Measurements from ENCODE around the gene KRCC1.
"Not testable (repeated sequence)": the region's sequence is repeated elsewhere in the genome, so short reads cannot be mapped to it uniquely, and the experiment has no call there.

KRCC1 gene

GRCh38 chr2:88000474-88000873 is 55.1 kb downstream of the KRCC1 start:
- DNase-seq (ENCODE audit: low spot score) = not testable (repeated sequence)

GRCh38 chr2:87996570-87996969 is 59.0 kb downstream of the KRCC1 start:
- DNase-seq (ENCODE audit: low spot score) = no peak

GRCh38 chr2:87995756-87996155 is 59.8 kb downstream of the KRCC1 start:
- no peak for DNase-seq (ENCODE audit: low spot score)

GRCh38 chr2:87994304-87994850 is 61.2 kb downstream of the KRCC1 start:
- not testable (repeated sequence) for DNase-seq (ENCODE audit: low spot score)

GRCh38 chr2:87992569-87992968 is 63.0 kb downstream of the KRCC1 start:
- not testable (repeated sequence) for DNase-seq (ENCODE audit: low spot score)

GRCh38 chr2:87987473-87987872 is 68.1 kb downstream of the KRCC1 start:
- not testable (repeated sequence) for DNase-seq (ENCODE audit: low spot score)

GRCh38 chr2:87985902-87986301 is 69.7 kb downstream of the KRCC1 start:
- DNase-seq (ENCODE audit: low spot score) = not testable (repeated sequence)

- DNase-seq (ENCODE audit: low spot score) = not testable (repeated sequence)
Measured at GRCh38 chr2:87981182-87981581, 74.4 kb downstream of the KRCC1 start.

Measured in hematopoietic multipotent progenitor cell treated with erythropoietin and hydrocortisone succinate and interleukin-3 and kit ligand, for 15 days (in vitro differentiated cells).